AG08395 (cell line): ENCODE data around the gene RDH16.
A peak's percentile ranks its signal among the peaks of the same experiment; 100 is the strongest.
"Not testable (repeated sequence)": the region's sequence is repeated elsewhere in the genome, so short reads cannot be mapped to it uniquely, and the experiment has no call there.

Source experiments
- DNase-seq: peaks from one replicate; pipeline ENCODE4 v3.0.0; 2012; ENCODE audit warnings: mixed read lengths, low spot score

Gene RDH16

DNA sequence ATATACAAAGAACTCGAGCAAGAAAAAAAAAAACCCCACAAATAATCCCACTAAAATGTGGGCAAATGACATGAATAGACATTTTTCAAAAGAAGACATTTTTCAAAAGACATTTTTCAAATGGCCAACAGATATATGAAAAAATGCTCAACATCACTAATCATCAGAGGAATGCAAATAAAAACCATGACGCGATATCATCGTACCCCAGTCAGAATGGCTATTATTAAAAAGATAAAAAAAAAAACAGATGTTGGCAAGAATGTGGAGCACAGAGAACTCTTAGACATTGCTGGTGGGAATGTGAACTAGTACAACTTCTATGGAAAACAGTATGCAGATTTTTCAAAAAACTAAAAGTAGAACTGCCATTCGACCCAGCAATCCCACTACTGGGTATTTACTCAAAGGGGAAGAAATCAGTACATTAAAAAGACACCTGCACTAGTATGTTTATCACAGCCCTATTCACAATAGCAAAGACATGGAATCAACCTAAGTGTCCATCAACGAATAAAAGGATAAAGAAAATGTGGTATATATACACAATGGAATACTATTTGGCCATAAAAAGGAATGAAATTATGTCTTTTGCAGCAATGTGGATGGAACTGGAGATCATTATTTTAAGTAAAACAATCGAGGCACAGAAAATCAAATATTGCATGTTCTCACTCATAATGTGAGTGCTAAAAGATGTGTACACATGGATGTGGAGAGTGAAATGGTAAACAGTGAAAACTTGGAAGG lies 32.6 kb upstream of the RDH16 start:
- DNase-seq = no peak

DNA sequence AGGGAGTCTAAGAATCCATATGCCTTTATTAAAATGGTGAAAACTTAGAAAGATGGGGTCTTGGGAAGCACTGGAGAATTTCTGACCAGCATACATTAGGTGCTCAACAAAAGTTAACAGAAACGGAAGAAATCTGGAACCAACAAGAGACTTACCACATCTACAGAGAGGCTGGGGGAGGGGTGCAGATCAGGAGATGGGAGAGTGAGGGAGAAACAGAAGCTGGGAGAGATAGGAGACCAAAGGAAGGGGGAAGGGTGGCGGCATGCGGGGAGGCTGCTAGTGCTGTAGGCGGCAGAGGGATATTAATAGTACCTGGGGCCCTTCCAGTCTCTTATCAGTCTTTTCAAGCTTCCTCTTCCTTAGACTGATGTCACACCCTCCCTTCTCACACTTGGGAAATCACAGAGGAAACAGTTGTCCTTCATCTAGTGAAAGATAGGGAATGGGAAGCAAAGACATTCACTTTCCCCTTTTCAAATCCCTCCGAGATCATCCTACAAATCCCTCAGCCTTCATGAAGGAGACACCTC lies 30.9 kb upstream of the RDH16 start:
- no peak for DNase-seq

GRCh38 chr12:56987551-56988053 lies 30.2 kb upstream of the RDH16 start:
- DNase-seq = peak; percentile 87

DNA sequence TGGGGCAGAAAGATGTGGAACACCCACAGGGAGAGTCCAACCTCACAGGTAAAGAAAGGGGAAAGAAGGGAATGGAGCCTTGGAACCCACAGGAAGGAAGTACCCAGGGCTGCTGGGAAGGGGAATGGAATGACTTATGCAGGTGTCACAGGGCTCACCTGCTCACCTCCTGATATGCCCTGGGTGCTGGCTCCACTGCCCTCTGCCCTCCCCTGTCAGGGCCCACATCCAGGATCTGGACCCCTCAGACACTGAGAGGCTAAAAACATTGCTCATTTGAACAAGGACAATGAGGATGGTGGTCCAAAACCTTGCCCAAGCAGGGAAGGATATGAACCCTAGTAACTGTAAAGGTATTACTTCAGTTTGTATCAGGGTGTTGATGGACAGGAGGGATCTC lies 29.6 kb upstream of the RDH16 start:
- no peak for DNase-seq

GRCh38 chr12:56985714-56986113 lies 28.3 kb upstream of the RDH16 start:
- DNase-seq = not testable (repeated sequence)

DNA sequence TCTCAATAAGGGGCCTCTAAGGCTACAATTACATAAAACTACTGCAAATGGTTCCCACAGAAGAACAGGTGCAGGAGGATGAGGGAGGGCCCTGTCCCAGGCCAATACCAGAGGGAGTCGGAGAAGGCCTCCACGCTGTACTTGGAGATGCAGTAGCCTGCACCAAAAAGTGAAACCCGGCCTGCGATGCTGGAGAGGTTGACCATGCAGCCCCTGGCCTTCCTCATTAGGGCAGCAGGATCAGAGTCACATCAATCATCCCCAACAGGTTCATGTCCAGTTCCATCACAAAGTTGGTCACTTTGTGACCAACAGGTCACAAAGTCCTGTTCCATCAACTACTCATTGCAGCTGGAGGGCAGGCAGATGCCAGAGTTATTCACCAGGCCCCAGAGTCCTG lies 26.0 kb upstream of the RDH16 start:
- DNase-seq = no peak

DNA sequence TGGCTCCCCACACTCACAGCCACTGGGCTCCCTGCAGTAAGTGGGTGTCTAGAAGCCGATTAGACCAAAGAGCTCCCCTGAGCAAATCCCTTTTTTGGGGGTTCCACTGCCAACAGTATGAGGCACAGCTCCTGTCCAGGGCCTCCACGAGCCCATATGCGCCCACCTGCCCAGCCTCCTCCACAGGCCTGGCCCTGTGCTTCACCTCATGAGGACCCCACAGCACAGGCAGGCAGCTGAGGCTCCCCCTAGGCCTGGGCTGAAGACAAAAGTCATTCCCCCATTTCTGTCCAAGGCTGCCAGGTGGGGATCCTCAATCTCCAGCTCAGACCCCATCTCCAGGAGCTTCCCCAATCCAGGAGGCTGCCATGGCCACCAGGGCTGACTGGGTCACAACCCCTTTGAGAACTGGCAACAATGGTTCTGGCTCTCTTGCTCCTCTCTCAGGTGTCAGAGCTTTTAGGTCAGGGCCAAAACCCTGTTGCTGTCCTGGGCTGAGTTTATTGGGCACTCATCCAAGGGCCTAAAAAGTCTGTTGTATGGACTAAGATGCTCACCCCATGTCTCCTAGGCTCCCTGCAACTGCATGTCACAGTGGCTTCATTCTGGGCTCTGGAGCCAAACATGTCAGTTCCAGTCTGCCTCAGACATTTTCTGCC lies 25.3 kb upstream of the RDH16 start:
- not testable (repeated sequence) for DNase-seq

GRCh38 chr12:56980941-56981530 lies 23.6 kb upstream of the RDH16 start:
- no peak for DNase-seq

DNA sequence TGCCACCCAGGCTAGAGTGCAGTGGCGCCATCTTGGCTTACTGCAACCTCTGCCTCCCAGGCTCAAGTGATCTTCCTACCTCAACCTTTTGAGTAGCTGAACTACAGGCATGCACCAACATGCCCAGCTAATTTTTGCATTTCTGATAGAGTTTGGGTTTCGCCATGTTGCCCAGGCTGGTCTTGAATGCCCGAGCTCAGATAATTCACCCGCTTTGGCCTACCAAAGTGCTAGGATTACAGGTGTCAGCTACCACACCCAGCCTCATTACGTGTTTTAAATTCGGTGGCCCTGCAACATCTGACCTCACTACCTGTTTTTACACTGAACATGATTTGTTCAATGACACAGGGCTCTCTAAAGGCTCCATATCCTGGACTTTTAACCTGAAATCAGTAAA lies 22.9 kb upstream of the RDH16 start:
- DNase-seq = no peak

GRCh38 chr12:56979628-56980027 lies 22.2 kb upstream of the RDH16 start:
- DNase-seq = no peak

DNA sequence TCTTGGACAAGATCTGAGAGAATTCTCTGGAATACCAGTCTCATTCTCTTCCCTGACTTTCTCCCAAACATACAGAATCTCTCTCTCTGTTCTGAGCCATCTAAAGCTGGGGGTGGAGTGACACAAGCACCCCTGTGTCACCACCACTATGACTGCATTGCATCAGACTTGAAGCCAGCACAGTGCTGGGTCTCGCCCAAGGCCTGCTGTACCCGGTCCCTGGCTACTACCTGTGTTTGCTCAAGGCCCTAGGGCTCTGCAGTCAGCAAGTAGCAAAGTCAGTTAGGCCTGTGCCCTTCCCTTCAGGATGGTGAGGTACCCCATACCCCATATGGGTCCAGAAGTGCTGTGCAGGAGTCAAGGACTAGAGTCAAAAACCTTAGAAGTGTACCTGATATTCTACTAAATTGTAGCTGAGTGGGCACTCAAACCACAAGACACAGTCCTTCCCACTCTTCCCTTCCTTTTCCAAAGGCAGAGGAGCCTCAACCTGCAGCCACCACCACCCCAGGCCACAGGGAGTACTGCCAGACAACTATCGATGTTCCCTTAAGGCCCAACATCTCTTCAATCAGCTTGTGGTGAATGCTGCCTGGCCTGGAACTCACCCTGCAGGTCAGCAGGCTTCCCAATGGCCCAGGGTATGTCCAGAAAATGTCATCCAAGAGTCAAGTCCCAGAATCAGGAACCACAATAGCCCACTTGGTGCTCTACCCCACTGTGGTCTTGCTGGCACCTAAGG lies 21.2 kb upstream of the RDH16 start:
- no peak for DNase-seq

- DNase-seq = not testable (repeated sequence)
Measured at GRCh38 chr12:56977361-56977760, 20.0 kb upstream of the RDH16 start.

GRCh38 chr12:56974224-56974623 lies 16.8 kb upstream of the RDH16 start:
- DNase-seq = not testable (repeated sequence)

DNA sequence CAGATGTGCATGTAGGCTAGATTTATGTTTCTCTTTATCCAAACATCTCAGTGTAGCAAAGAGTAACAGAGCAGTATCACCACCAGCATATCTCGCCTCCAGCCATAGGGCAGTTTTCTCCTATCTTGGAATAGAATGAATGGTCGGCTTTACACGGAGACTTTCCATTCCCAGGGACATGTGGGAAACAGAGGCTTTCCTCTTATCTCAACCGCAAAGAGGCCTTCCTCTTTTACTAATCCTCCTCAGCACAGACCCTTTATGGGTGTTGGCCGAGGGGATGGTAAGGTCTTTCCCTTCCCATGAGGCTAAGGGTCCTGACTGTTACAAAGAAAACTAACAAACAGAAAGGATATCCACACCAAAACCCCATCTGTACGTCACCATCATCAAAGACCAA lies 11.5 kb upstream of the RDH16 start:
- DNase-seq = not testable (repeated sequence)

GRCh38 chr12:56965997-56966642 lies 8.7 kb upstream of the RDH16 start:
- DNase-seq = not testable (repeated sequence)

- DNase-seq = not testable (repeated sequence)
Measured at GRCh38 chr12:56965124-56965523, 7.7 kb upstream of the RDH16 start.

- not testable (repeated sequence) for DNase-seq
Measured at GRCh38 chr12:56963557-56963956, 6.1 kb upstream of the RDH16 start.

DNA sequence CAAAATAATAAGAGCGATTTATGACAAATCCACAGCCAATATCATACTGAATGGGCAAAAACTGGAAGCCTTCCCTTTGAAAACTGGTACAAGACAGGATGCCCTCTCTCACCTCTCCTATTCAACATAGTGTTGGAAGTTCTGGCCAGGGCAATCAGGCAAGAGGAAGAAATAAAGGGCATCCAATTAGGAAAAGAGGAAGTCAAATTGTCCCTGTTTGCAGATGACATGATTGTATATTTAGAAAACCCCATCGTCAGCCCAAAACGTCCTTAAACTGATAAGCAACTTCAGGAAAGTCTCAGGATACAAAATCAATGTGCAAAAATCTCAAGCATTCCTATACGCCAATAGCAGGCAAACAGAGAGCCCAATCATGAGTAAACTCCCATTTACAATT lies 4.8 kb upstream of the RDH16 start:
- not testable (repeated sequence) for DNase-seq

GRCh38 chr12:56958422-56958821 lies 1.0 kb upstream of the RDH16 start:
- no peak for DNase-seq

DNA sequence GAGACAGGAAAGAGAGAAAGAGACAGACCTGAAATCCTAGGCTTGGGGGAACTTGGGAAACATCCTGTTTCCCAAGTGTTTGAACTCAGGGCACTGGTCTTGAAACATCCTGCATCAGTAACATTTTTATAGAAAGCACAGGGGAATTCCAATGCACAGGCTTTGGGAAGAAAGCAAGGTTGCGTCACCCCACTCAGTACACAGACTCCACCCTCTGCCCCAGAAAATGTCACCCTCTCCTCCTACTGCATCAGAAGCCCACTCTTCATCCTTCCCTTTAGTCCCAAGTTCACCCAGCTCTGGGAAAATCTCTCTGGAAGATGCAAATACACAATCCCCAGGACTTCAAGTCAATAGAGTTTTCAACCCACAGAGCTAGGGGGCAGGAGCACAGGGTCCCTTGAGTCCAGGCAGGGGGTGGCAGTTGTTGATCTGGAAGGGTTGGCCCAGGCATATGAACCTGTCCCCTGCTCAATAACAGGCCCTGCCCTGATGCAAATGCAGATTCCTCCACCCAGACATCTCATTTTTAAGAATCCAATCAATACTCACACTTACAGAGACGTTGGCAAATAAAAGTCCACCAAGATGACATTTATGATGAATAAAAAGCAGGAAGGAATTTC lies 1.7 kb downstream of the RDH16 start:
- DNase-seq = peak; percentile 3

DNA sequence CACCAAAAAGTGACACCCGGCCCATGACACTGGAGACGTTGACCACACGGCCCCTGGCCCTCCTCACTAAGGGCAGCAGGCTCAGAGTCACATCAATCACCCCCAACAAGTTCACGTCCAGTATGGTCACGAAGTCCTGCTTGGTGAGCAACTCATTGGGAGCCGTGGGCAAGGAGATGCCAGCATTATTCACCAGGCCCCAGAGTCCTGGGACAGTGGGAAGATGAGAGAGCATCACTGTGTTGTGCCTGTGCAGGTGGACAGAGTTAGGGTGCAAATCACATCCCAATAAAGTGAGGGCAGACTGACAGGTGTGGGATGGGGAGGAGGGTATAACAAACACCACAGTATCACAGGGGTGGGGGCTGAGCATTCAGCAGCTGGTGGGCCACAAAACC lies 2.5 kb downstream of the RDH16 start:
- no peak for DNase-seq
